Measurements from ENCODE around the gene POLR1A.

- TF ChIP-seq CTCF (IDR thresholded peaks at IDR 0.05; ENCODE audit: extremely low read depth in 1 of 2, insufficient read depth in 1 of 2, low read depth in 1 of 2, low read length in 2 of 2) (no peak), MAX (IDR thresholded peaks at IDR 0.05; ENCODE audit: insufficient read depth, insufficient read length) (no peak)
Measured at GRCh38 chr2:86074256-86074655, 31.4 kb downstream of the POLR1A start.

Data from endothelial cell of umbilical vein (primary cell).